H1 (cell line): ENCODE data around the gene RANBP17. TPM values are rescaled to one million over a fixed set of nuclear protein-coding genes. Genes with fewer than 3 reads are reported as not detected.

Experiments
- CTCF ChIA-PET: fragments of 300-600 bp; sonication (Branson Sonifier 250); formaldehyde crosslinking; loops from one replicate; lab custom pipeline; 2021; ENCODE audit not compliant: partially characterized antibody; lab: Charles Lee
- POLR2A ChIA-PET: fragments of 300-600 bp; sonication (Branson Sonifier 250); formaldehyde crosslinking; loops from one replicate; lab custom pipeline; 2021; ENCODE audit warnings: inconsistent platforms; ENCODE audit not compliant: partially characterized antibody; lab: Charles Lee
- DNase-seq, 2 experiments: peaks; one replicate each; pipeline versions ENCODE4 v3.0.0 to v3.0.0-alpha.2; 2010 to 2022; ENCODE audit warnings: low spot score in 2 of 2, low read depth in 1 of 2, mixed read lengths in 1 of 2
- FAIRE-seq: peaks from 2 replicates; lab custom pipeline; 2011; peaks lifted over from hg19 to GRCh38; lab: Jason Lieb, UNC
- H2AFZ ChIP-seq: 2 replicates; pipeline ENCODE4 v1.8.1; 2012; ENCODE audit warnings: low read length, inconsistent platforms
- H2AK5ac ChIP-seq: 2 replicates; pipeline ENCODE4 v1.6.1; 2013; ENCODE audit warnings: low read depth, low read length
- H2BK120ac ChIP-seq: replicated peaks from 2 replicates; pipeline ENCODE3; 2013; ENCODE audit warnings: low read depth, low read length, inconsistent platforms
- H2BK12ac ChIP-seq: 2 replicates; pipeline ENCODE4 v1.6.1; 2013; ENCODE audit warnings: low read depth, low read length
- H2BK15ac ChIP-seq: 2 replicates; pipeline ENCODE4 v1.6.1; 2013; ENCODE audit warnings: low read length
- H2BK20ac ChIP-seq: 2 replicates; pipeline ENCODE4 v1.6.1; 2013; ENCODE audit warnings: low read length
- H2BK5ac ChIP-seq: 2 replicates; pipeline ENCODE4 v1.6.1; 2013; ENCODE audit warnings: low read depth, low read length
- H3K14ac ChIP-seq: 2 replicates; pipeline ENCODE4 v1.6.1; 2013; ENCODE audit warnings: inconsistent platforms; ENCODE audit not compliant: insufficient read length
- H3K18ac ChIP-seq: 2 replicates; pipeline ENCODE4 v1.6.1; 2013; ENCODE audit warnings: low read length; ENCODE audit errors: extremely low read depth
- H3K23ac ChIP-seq: 2 replicates; pipeline ENCODE4 v1.6.1; 2013; ENCODE audit warnings: inconsistent platforms; ENCODE audit not compliant: insufficient read length
- H3K23me2 ChIP-seq: 2 replicates; pipeline ENCODE4 v1.6.1; 2013; ENCODE audit warnings: low read depth, low read length
- H3K27ac ChIP-seq: 2 replicates; pipeline ENCODE4 v1.6.1; 2011; ENCODE audit warnings: low read depth, low read length, inconsistent platforms
- H3K27me3 ChIP-seq, 4 experiments: replicated peaks in 1 of 4; 1 replicate in 1 of 4; 2 replicates in 3 of 4; pipeline versions ENCODE4 v1.6.1 to v1.8.1; 2011 to 2013; ENCODE audit warnings: low read length in 3 of 4, mild to moderate bottlenecking in 3 of 4, inconsistent platforms in 2 of 4, mixed read lengths in 2 of 4, moderate library complexity in 1 of 4; ENCODE audit not compliant: control insufficient read depth in 3 of 4, insufficient read depth in 3 of 4; ENCODE audit errors: extremely low read depth in 1 of 4
- H3K36me3 ChIP-seq, 4 experiments: 2 replicates each; pipeline versions ENCODE4 v1.6.1 to v1.8.1; 2011 to 2013; ENCODE audit warnings: mild to moderate bottlenecking in 4 of 4, low read length in 3 of 4, moderate library complexity in 2 of 4, control low read depth in 1 of 4, inconsistent platforms in 1 of 4; ENCODE audit not compliant: insufficient read depth in 4 of 4, control insufficient read depth in 2 of 4
- H3K4ac ChIP-seq: replicated peaks from 2 replicates; pipeline ENCODE3; 2013; ENCODE audit warnings: low read length, low read depth, mixed read lengths, inconsistent platforms; ENCODE audit not compliant: insufficient read length
- H3K4me1 ChIP-seq, 4 experiments: replicated peaks in 1 of 4; 1 replicate in 1 of 4; 2 replicates in 3 of 4; pipeline versions ENCODE4 v1.6.1 to v1.8.1; 2011 to 2013; ENCODE audit warnings: low read length in 3 of 4, inconsistent platforms in 2 of 4, mixed read lengths in 1 of 4; ENCODE audit not compliant: insufficient read depth in 4 of 4, control insufficient read depth in 3 of 4
- H3K4me2 ChIP-seq, 2 experiments: 2 replicates each; pipeline versions ENCODE4 v1.6.1 to v1.8.1; 2011 to 2013; ENCODE audit warnings: low read depth in 2 of 2, low read length in 2 of 2, control low read depth in 1 of 2, inconsistent platforms in 1 of 2, mild to moderate bottlenecking in 1 of 2; ENCODE audit not compliant: insufficient read depth in 1 of 2
- H3K4me3 ChIP-seq, 4 experiments: fragments of 200-600, 300-600 bp in 1 of 4; sonication (generic), shearing (Covaris generic), sonication (Bioruptor Twin) in 1 of 4; 2 replicates each; pipeline versions ENCODE4 v1.5.1 to v1.8.1; 2011 to 2016; ENCODE audit warnings: low read length in 4 of 4, low read depth in 3 of 4, control low read depth in 2 of 4, inconsistent platforms in 2 of 4, mild to moderate bottlenecking in 2 of 4, mixed read lengths in 1 of 4, moderate library complexity in 1 of 4; ENCODE audit not compliant: insufficient read depth in 2 of 4; ENCODE audit errors: extremely low read depth in 1 of 4
- H3K56ac ChIP-seq: replicated peaks from 2 replicates; pipeline ENCODE3; 2013; ENCODE audit warnings: low read depth, mild to moderate bottlenecking, mixed read lengths, low read length, inconsistent platforms; ENCODE audit not compliant: insufficient read length
- H3K79me1 ChIP-seq: 2 replicates; pipeline ENCODE4 v1.6.1; 2013; ENCODE audit warnings: low read depth, low read length, control low read depth
- H3K79me2 ChIP-seq, 2 experiments: 2 replicates each; pipeline versions ENCODE4 v1.6.1 to v1.8.1; 2012 to 2013; ENCODE audit warnings: low read length in 2 of 2, mild to moderate bottlenecking in 2 of 2, inconsistent platforms in 1 of 2; ENCODE audit not compliant: insufficient read depth in 2 of 2, control insufficient read depth in 1 of 2
- H3K9ac ChIP-seq, 4 experiments: replicated peaks in 1 of 4; 1 replicate in 1 of 4; 2 replicates in 3 of 4; pipeline versions ENCODE4 v1.6.1 to v1.8.1; 2011 to 2013; ENCODE audit warnings: low read depth in 3 of 4, low read length in 3 of 4, control low read depth in 2 of 4, mild to moderate bottlenecking in 2 of 4, moderate library complexity in 2 of 4, inconsistent platforms in 1 of 4; ENCODE audit errors: extremely low read depth in 1 of 4
- H3K9me3 ChIP-seq, 2 experiments: 2 replicates each; pipeline versions ENCODE4 v1.6.1 to v1.8.1; 2012 to 2013; ENCODE audit warnings: mild to moderate bottlenecking in 2 of 2, moderate library complexity in 2 of 2, control low read depth in 1 of 2, inconsistent platforms in 1 of 2, low read depth in 1 of 2, low read length in 1 of 2, mixed read lengths in 1 of 2; ENCODE audit not compliant: insufficient read depth in 2 of 2
- H4K20me1 ChIP-seq, 2 experiments: replicated peaks in 1 of 2; 2 replicates each; pipeline versions ENCODE3 to v1.8.1; 2011 to 2013; ENCODE audit warnings: inconsistent platforms in 2 of 2, low read length in 2 of 2, mild to moderate bottlenecking in 1 of 2; ENCODE audit not compliant: insufficient read depth in 2 of 2, control insufficient read depth in 1 of 2
- H4K5ac ChIP-seq: 2 replicates; pipeline ENCODE4 v1.6.1; 2013; ENCODE audit warnings: low read length, low read depth, mixed read lengths, inconsistent platforms; ENCODE audit not compliant: insufficient read length
- H4K8ac ChIP-seq: 2 replicates; pipeline ENCODE4 v1.8.0; 2013; ENCODE audit warnings: mild to moderate bottlenecking, moderate library complexity, low read length, inconsistent platforms; ENCODE audit not compliant: insufficient read depth; ENCODE audit errors: extremely low read depth
- H4K91ac ChIP-seq: replicated peaks from 2 replicates; pipeline ENCODE3; 2013; ENCODE audit warnings: low read length, mixed read lengths, inconsistent platforms; ENCODE audit not compliant: insufficient read length
- POLR2A ChIP-seq, 2 experiments: IDR thresholded peaks; 1 replicate in 1 of 2; 2 replicates in 1 of 2; pipeline ENCODE4 v1.6.1; 2011; ENCODE audit warnings: low read depth in 2 of 2, low read length in 2 of 2, mild to moderate bottlenecking in 2 of 2; ENCODE audit errors: control extremely low read depth in 1 of 2
- POLR2AphosphoS5 ChIP-seq: IDR thresholded peaks from 2 replicates; pipeline ENCODE4 v1.6.1; 2011; ENCODE audit warnings: low read depth, low read length
- RBBP5 ChIP-seq: IDR thresholded peaks from 2 replicates; pipeline ENCODE4 v1.7.1; 2012; ENCODE audit warnings: low read depth, mild to moderate bottlenecking, inconsistent platforms, low read length, moderate library complexity, borderline replicate concordance
- SIN3A ChIP-seq, 2 experiments: IDR thresholded peaks in 1 of 2; conservative IDR thresholded peaks in 1 of 2; 2 replicates each; pipeline ENCODE4 v1.6.1; 2011 to 2012; ENCODE audit warnings: low read length in 2 of 2, improper control_type of control experiment in 1 of 2, low read depth in 1 of 2, mild to moderate bottlenecking in 1 of 2
- SP4 ChIP-seq: IDR thresholded peaks from 2 replicates; pipeline ENCODE4 v1.6.1; 2012; ENCODE audit warnings: low read length, inconsistent platforms
- SRF ChIP-seq: IDR thresholded peaks from 2 replicates; pipeline ENCODE4 v1.6.1; 2011; ENCODE audit warnings: mild to moderate bottlenecking, low read depth, low read length, moderate library complexity
- YY1 ChIP-seq: IDR thresholded peaks from 2 replicates; pipeline ENCODE4 v1.6.1; 2011; ENCODE audit warnings: low read depth, mild to moderate bottlenecking, low read length
- WGBS, 2 experiments: shearing (Covaris generic) in 1 of 2; methylation state at CpG; one replicate each; pipeline versions ENCODE4 v1.1.6 to v1.1.7; 2013 to 2015; ENCODE audit warnings: low lambda C conversion rate in 2 of 2, mixed read lengths in 2 of 2, inconsistent platforms in 1 of 2, low coverage in 1 of 2, missing lambda C conversion rate in 1 of 2; ENCODE audit not compliant: insufficient replicate concordance in 2 of 2, insufficient coverage in 1 of 2, insufficient read length in 1 of 2; ENCODE audit errors: extremely low coverage in 1 of 2, missing lambda C conversion rate in 1 of 2; 5-methylcytosine and 5-hydroxymethylcytosine counted together
- polyA plus RNA-seq, 7 experiments: library from polyadenylated mRNA; depleted of rRNA in 3 of 7; stranded (reverse) in 5 of 7; unstranded in 2 of 7; fragments of >200 nt in 5 of 7; fragments of 200-250 nt in 2 of 7; gene quantifications; 1 replicate in 5 of 7; 2 replicates in 1 of 7; 4 replicates in 1 of 7; pipeline versions ENCODE4 v1.2.1 to v1.2.3, GENCODE V29; 2011 to 2013; ENCODE audit warnings: missing spikeins in 2 of 7, mixed read lengths in 2 of 7
- total RNA-seq: library from RNA; stranded (reverse); fragmentation: NEBNext Ultra II Directional; extraction: Animal tissue kit (Norgen Biotek cat#: 25700); gene quantifications from 2 replicates; pipeline ENCODE4 v1.2.1, GENCODE V29; 2021

The RANBP17 gene
- total and polyA plus RNA-seq, 2 of the 8 experiments (the other 6 are each of a cell fraction or from before 2014, with no cell fraction given) = 8.6 to 21.3 TPM

DNA sequence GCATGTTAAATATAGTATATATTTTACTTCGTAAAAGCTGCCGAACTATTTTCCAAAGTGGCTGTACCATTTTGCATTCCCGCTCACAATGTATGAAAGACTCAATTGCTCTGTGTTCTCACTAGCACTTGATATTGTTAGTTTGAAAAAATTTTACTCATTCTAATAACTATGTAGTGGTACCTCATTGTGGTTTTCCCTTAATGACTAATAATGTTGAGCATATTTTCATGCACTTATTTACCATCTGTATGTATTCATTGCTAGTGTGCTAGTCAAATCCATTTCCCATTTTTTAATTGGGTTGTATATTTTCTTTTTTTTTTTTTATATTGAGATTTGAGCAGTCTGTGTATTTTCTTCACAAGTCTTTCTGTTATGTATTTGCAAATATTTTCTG is 58.4 kb downstream of the RANBP17 start:
- peaks cover 0 to 9% (median 1%) of the 10 kb centered on the region in 4 experiments; a peak in 2 of 8 replicates for H3K36me3 ChIP-seq
- FAIRE-seq (no peak), DNase-seq (no peak)
- H3K14ac ChIP-seq = no peak overlapping the region
- no peak overlapping the region for H3K4ac ChIP-seq
- H3K27ac ChIP-seq = no peak overlapping the region
- H2AFZ ChIP-seq = no peak overlapping the region
- H3K27me3 ChIP-seq = no peaks in the 10 kb centered on the region
- no peak overlapping the region for H3K4me3 ChIP-seq
- H4K20me1 ChIP-seq = no peaks in the 10 kb centered on the region
- TF ChIP-seq POLR2AphosphoS5 = no peak
- TF ChIP-seq SRF = no peak
- no peak for TF ChIP-seq YY1
- no peak for TF ChIP-seq SP4
- TF ChIP-seq SIN3A (conservative IDR thresholded peaks at IDR 0.05 in 1 of 2, IDR thresholded peaks at IDR 0.05 in 1 of 2; ENCODE audit: low read depth in 1 of 2, low read length in 2 of 2) = no peak
- TF ChIP-seq POLR2A (IDR thresholded peaks at IDR 0.05; ENCODE audit: control extremely low read depth in 1 of 2, low read depth in 2 of 2, low read length in 2 of 2) = no peak
- no peak for TF ChIP-seq RBBP5
- no peaks in the 10 kb centered on the region for H3K23me2 ChIP-seq
- no peak overlapping the region for H3K18ac ChIP-seq
- H2BK12ac ChIP-seq = no peak overlapping the region
- no peaks in the 10 kb centered on the region for H3K9me3 ChIP-seq
- no peak overlapping the region for H2BK15ac ChIP-seq
- no peak overlapping the region for H3K9ac ChIP-seq
- no peaks in the 10 kb centered on the region for H3K79me1 ChIP-seq
- H4K8ac ChIP-seq = no peak overlapping the region
- H3K23ac ChIP-seq = no peak overlapping the region
- no peak overlapping the region for H2BK5ac ChIP-seq
- no peak overlapping the region for H4K5ac ChIP-seq
- H2AK5ac ChIP-seq = no peak overlapping the region
- H2BK120ac ChIP-seq = no peak overlapping the region
- POLR2A ChIA-PET = no interaction called here
- WGBS, 2 experiments = 93% methylated on average over 3 of the region's 3 CpGs; no CpG with 5 or more reads in 1 of the 2 experiments
- CTCF ChIA-PET = interaction anchor here (0.8 kb wide), 1 partner anchor 27 kb away, joined by 3 read pairs; no protein-coding TSS in a partner anchor
- H4K91ac ChIP-seq = no peak overlapping the region
- H3K79me2 ChIP-seq = no peaks in the 10 kb centered on the region
- no peak overlapping the region for H3K56ac ChIP-seq
- peaks cover 0 to 5% (median 0%) of the 10 kb centered on the region in 4 experiments; a peak in 1 of 7 replicates for H3K4me1 ChIP-seq
- no peak overlapping the region for H3K4me2 ChIP-seq
- H2BK20ac ChIP-seq = no peak overlapping the region
